Upper lobe of left lung (tissue), 6 donors: ENCODE measurements around the gene SIRPB1. TPM values are rescaled to one million over a fixed set of nuclear protein-coding genes. Genes with fewer than 3 reads are reported as not detected.
"Not testable (repeated sequence)": the region's sequence is repeated elsewhere in the genome, so short reads cannot be mapped to it uniquely, and the experiment has no call there.

Experiments
- ATAC-seq, 2 donors: fragments of 200-7000 bp; cut with Tn5 transposase; one replicate each; pipeline ENCODE4 v1.9.1; 2022; ENCODE audit warnings: mild to moderate bottlenecking in 2 of 2, moderate library complexity in 2 of 2; ENCODE audit not compliant: low FRiP score in 2 of 2
- DNase-seq, 2 donors: peaks; one replicate each; pipeline ENCODE4 v3.0.0-alpha.2; 2019 to 2020
- H3K27ac ChIP-seq, 4 donors: fragments of 200-600 bp; sonication (generic); one replicate each; pipeline ENCODE4 v1.5.1; 2016 to 2019
- H3K27me3 ChIP-seq, 4 donors: fragments of 200-600 bp; sonication (generic); one replicate each; pipeline ENCODE4 v1.5.1; 2017 to 2019
- H3K36me3 ChIP-seq, 4 donors: fragments of 200-600 bp; sonication (generic); one replicate each; pipeline ENCODE4 v1.5.1; 2016 to 2019
- H3K4me1 ChIP-seq, 4 donors: fragments of 200-600 bp; sonication (generic); one replicate each; pipeline ENCODE4 v1.5.1; 2018 to 2019
- H3K4me3 ChIP-seq, 4 donors: fragments of 200-600 bp; sonication (generic); one replicate each; pipeline ENCODE4 v1.5.1; 2017 to 2019; ENCODE audit warnings: mild to moderate bottlenecking in 2 of 4, moderate library complexity in 1 of 4
- H3K9me3 ChIP-seq, 4 donors: fragments of 200-600 bp; sonication (generic); one replicate each; pipeline ENCODE4 v1.5.1; 2018 to 2019
- CTCF ChIP-seq, 6 experiments: fragments of 450-650 bp in 4 of 6; fragments of 200-600 bp in 2 of 6; sonication (generic) in 2 of 6; IDR thresholded peaks; one replicate each; pipeline ENCODE4 v1.5.1; 2016 to 2019; ENCODE audit warnings: antibody characterized with exemption in 6 of 6
- EP300 ChIP-seq, 4 donors: sonication (generic); formaldehyde crosslinking; IDR thresholded peaks; one replicate each; pipeline ENCODE4 v1.5.1; 2017; ENCODE audit warnings: antibody characterized with exemption in 4 of 4, control low read depth in 2 of 4
- POLR2A ChIP-seq, 4 donors: fragments of 450-650 bp; IDR thresholded peaks; one replicate each; pipeline ENCODE4 v1.5.1; 2016 to 2017; ENCODE audit warnings: antibody characterized with exemption in 4 of 4, mild to moderate bottlenecking in 2 of 4
- POLR2AphosphoS5 ChIP-seq, 2 donors: sonication (generic); formaldehyde crosslinking; IDR thresholded peaks; one replicate each; pipeline ENCODE4 v1.5.1; 2017; ENCODE audit warnings: antibody characterized with exemption in 2 of 2
- WGBS, 2 donors: methylation state at CpG; one replicate each; pipeline ENCODE4 v1.1.5; 2017 to 2018; 5-methylcytosine and 5-hydroxymethylcytosine counted together
- total RNA-seq, 6 donors: library from RNA; depleted of rRNA in 4 of 6; stranded (reverse); fragments of >200 nt in 4 of 6; gene quantifications; one replicate each; pipeline versions ENCODE4 v1.1.0 to v1.2.1, GENCODE V29; 2016 to 2021
- donor health status: DM: no; HTN: no; CAD: no; lungs with moderate emphysema.
- donor health status: DM: no; HTN: yes; CAD: no; lungs with severe emphysema.

The SIRPB1 gene
- total RNA-seq, 6 donors from 2014 or later = 15.7 to 52.0 (median 25.3) TPM

- no peaks in the 10 kb centered on the region for H3K27me3 ChIP-seq
- peaks cover 0 to 9% (median 0%) of the 10 kb centered on the region in 4 donors for H3K9me3 ChIP-seq
- peak overlapping the region in 3 of 4 donors; percentile 23 to 87 (median 82) for H3K27ac ChIP-seq
- DNase-seq (no peak), ATAC-seq (no peak)
- no peak for TF ChIP-seq EP300 (IDR thresholded peaks at IDR 0.05)
- TF ChIP-seq POLR2A (IDR thresholded peaks at IDR 0.05) = no peak
- no peak for TF ChIP-seq CTCF (IDR thresholded peaks at IDR 0.05)
- no peak for TF ChIP-seq POLR2AphosphoS5 (IDR thresholded peaks at IDR 0.05)
- H3K4me3 ChIP-seq = peak overlapping the region in 1 of 4 donors; percentile 26
- H3K36me3 ChIP-seq = no peaks in the 10 kb centered on the region
- peaks cover 0 to 17% (median 5%) of the 10 kb centered on the region in 4 donors for H3K4me1 ChIP-seq
These were observed 1.3 kb downstream of the SIRPB1 start for GRCh38 chr20:1618479-1618878.

GRCh38 chr20:1616858-1617434 lies 2.9 kb downstream of the SIRPB1 start:
- no peaks in the 10 kb centered on the region for H3K27me3 ChIP-seq
- no peak overlapping the region for H3K4me3 ChIP-seq
- no peaks in the 10 kb centered on the region for H3K36me3 ChIP-seq
- TF ChIP-seq EP300 (IDR thresholded peaks at IDR 0.05) (peak in 1 of 4 donors; percentile 47), POLR2AphosphoS5 (IDR thresholded peaks at IDR 0.05) (no peak), POLR2A (IDR thresholded peaks at IDR 0.05) (no peak)
- DNase-seq (no peak), ATAC-seq (no peak)
- peaks cover 0 to 11% (median 5%) of the 10 kb centered on the region in 4 donors for H3K4me1 ChIP-seq
- peak overlapping the region in 1 of 4 donors; percentile 40 for H3K27ac ChIP-seq
- H3K9me3 ChIP-seq = peaks cover 0 to 9% (median 0%) of the 10 kb centered on the region in 4 donors

- ATAC-seq, H3K9me3 ChIP-seq, DNase-seq, H3K4me3 ChIP-seq, H3K36me3 ChIP-seq, H3K27me3 ChIP-seq, H3K27ac ChIP-seq, H3K4me1 ChIP-seq: not testable (repeated sequence)
- WGBS, 2 donors = 73% methylated on average over 3 of the region's 5 CpGs; no CpG with 5 or more reads in 1 of the 2 donors
These were observed 9.4 kb downstream of the SIRPB1 start for GRCh38 chr20:1610404-1610803.

- not testable (repeated sequence) for H3K36me3 ChIP-seq, DNase-seq, H3K27me3 ChIP-seq, H3K9me3 ChIP-seq, H3K27ac ChIP-seq, H3K4me3 ChIP-seq, ATAC-seq, H3K4me1 ChIP-seq
- no CpG with 5 or more reads among the region's 5 CpGs for WGBS, 2 donors
These were observed 11.0 kb downstream of the SIRPB1 start for GRCh38 chr20:1608678-1609347.

GRCh38 chr20:1600736-1601135 lies 19.1 kb downstream of the SIRPB1 start:
- no peaks in the 10 kb centered on the region for H3K4me1 ChIP-seq
- no peak for TF ChIP-seq POLR2A (IDR thresholded peaks at IDR 0.05)
- TF ChIP-seq POLR2AphosphoS5 (IDR thresholded peaks at IDR 0.05) = no peak
- TF ChIP-seq CTCF (IDR thresholded peaks at IDR 0.05) = no peak
- TF ChIP-seq EP300 (IDR thresholded peaks at IDR 0.05) = no peak
- 69% methylated on average over 5 of the region's 5 CpGs; no CpG with 5 or more reads in 1 of the 2 donors for WGBS, 2 donors
- no peaks in the 10 kb centered on the region for H3K36me3 ChIP-seq
- no peak overlapping the region for H3K4me3 ChIP-seq
- ATAC-seq = no peak
- no peak for DNase-seq
- H3K27me3 ChIP-seq = no peaks in the 10 kb centered on the region
- H3K27ac ChIP-seq = no peak overlapping the region
- no peaks in the 10 kb centered on the region for H3K9me3 ChIP-seq

GRCh38 chr20:1595333-1595732 lies 24.5 kb downstream of the SIRPB1 start:
- Histone ChIP-seq H3K9me3 (no peaks in the 10 kb centered on the region), H3K27me3 (no peaks in the 10 kb centered on the region), H3K4me3 (no peak overlapping the region), H3K27ac (no peak overlapping the region), H3K4me1 (no peaks in the 10 kb centered on the region), H3K36me3 (no peaks in the 10 kb centered on the region)
- no peak for DNase-seq
- no peak for TF ChIP-seq POLR2AphosphoS5 (IDR thresholded peaks at IDR 0.05)
- no peak for TF ChIP-seq CTCF (IDR thresholded peaks at IDR 0.05)
- no peak for TF ChIP-seq POLR2A (IDR thresholded peaks at IDR 0.05)
- no peak for TF ChIP-seq EP300 (IDR thresholded peaks at IDR 0.05)
- ATAC-seq = no peak
- 33% methylated on average over 1 of the region's 1 CpG; no CpG with 5 or more reads in 1 of the 2 donors for WGBS, 2 donors
